ENCODE data around the gene FBXW5. TPM values are rescaled to one million over a fixed set of nuclear protein-coding genes. Genes with fewer than 3 reads are reported as not detected.
A peak's percentile ranks its signal among the peaks of the same experiment; 100 is the strongest.

Gene FBXW5
- polyA plus RNA-seq, 1 donor from 2014 or later: 138 TPM

- Histone ChIP-seq H3K9ac (ENCODE audit: low read length) (peak overlapping the region; percentile 93), H3K36me3 (ENCODE audit: insufficient read depth, low read length) (no peaks in the 10 kb centered on the region), H3K27me3 (ENCODE audit: insufficient read depth, low read depth, low read length) (no peaks in the 10 kb centered on the region), H4K20me1 (ENCODE audit: insufficient read depth) (no peaks in the 10 kb centered on the region), H3K79me2 (replicated peaks; ENCODE audit: insufficient read depth, low read length) (no peaks in the 10 kb centered on the region), H3K4me2 (ENCODE audit: low read length) (peak overlapping the region; percentile 35), H3K9me2 (ENCODE audit: insufficient read depth, low read length) (no peaks in the 10 kb centered on the region), H2AFZ (ENCODE audit: low read depth, low read length) (peak overlapping the region; percentile 85), H3F3A (ENCODE audit: insufficient read depth, low read length, poor library complexity, severe bottlenecking) (no peaks in the 10 kb centered on the region), H3K27ac (ENCODE audit: low read length) (peak overlapping the region; percentile 91), H3K4me3 (ENCODE audit: low read length) (peak overlapping the region; percentile 82), H3K9me3 (ENCODE audit: low read length) (no peaks in the 10 kb centered on the region)
- TF ChIP-seq SMC3 (conservative IDR thresholded peaks at IDR 0.05; ENCODE audit: poor library complexity) (no peak), TAF1 (IDR thresholded peaks at IDR 0.05; ENCODE audit: low read depth) (no peak), POLR2AphosphoS5 (IDR thresholded peaks at IDR 0.05) (no peak), RAD21 (conservative IDR thresholded peaks at IDR 0.05) (no peak), EZH2 (IDR thresholded peaks at IDR 0.05; ENCODE audit: borderline replicate concordance, insufficient read depth, low read length, poor library complexity, severe bottlenecking) (no peak), MXI1 (conservative IDR thresholded peaks at IDR 0.05; ENCODE audit: poor library complexity, severe bottlenecking) (no peak), EP300 (conservative IDR thresholded peaks at IDR 0.05; ENCODE audit: poor library complexity, severe bottlenecking) (no peak)
- TF ChIP-seq, protein P1, sequence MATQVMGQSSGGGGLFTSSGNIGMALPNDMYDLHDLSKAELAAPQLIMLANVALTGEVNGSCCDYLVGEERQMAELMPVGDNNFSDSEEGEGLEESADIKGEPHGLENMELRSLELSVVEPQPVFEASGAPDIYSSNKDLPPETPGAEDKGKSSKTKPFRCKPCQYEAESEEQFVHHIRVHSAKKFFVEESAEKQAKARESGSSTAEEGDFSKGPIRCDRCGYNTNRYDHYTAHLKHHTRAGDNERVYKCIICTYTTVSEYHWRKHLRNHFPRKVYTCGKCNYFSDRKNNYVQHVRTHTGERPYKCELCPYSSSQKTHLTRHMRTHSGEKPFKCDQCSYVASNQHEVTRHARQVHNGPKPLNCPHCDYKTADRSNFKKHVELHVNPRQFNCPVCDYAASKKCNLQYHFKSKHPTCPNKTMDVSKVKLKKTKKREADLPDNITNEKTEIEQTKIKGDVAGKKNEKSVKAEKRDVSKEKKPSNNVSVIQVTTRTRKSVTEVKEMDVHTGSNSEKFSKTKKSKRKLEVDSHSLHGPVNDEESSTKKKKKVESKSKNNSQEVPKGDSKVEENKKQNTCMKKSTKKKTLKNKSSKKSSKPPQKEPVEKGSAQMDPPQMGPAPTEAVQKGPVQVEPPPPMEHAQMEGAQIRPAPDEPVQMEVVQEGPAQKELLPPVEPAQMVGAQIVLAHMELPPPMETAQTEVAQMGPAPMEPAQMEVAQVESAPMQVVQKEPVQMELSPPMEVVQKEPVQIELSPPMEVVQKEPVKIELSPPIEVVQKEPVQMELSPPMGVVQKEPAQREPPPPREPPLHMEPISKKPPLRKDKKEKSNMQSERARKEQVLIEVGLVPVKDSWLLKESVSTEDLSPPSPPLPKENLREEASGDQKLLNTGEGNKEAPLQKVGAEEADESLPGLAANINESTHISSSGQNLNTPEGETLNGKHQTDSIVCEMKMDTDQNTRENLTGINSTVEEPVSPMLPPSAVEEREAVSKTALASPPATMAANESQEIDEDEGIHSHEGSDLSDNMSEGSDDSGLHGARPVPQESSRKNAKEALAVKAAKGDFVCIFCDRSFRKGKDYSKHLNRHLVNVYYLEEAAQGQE (IDR thresholded peaks at IDR 0.05; ENCODE audit: borderline replicate concordance): no peak
- TF ChIP-seq, protein P2, sequence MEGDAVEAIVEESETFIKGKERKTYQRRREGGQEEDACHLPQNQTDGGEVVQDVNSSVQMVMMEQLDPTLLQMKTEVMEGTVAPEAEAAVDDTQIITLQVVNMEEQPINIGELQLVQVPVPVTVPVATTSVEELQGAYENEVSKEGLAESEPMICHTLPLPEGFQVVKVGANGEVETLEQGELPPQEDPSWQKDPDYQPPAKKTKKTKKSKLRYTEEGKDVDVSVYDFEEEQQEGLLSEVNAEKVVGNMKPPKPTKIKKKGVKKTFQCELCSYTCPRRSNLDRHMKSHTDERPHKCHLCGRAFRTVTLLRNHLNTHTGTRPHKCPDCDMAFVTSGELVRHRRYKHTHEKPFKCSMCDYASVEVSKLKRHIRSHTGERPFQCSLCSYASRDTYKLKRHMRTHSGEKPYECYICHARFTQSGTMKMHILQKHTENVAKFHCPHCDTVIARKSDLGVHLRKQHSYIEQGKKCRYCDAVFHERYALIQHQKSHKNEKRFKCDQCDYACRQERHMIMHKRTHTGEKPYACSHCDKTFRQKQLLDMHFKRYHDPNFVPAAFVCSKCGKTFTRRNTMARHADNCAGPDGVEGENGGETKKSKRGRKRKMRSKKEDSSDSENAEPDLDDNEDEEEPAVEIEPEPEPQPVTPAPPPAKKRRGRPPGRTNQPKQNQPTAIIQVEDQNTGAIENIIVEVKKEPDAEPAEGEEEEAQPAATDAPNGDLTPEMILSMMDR (IDR thresholded peaks at IDR 0.05; ENCODE audit: poor library complexity, severe bottlenecking): no peak
Measured at GRCh38 chr9:136949239-136949816, 4.8 kb upstream of the FBXW5 start.

DNA sequence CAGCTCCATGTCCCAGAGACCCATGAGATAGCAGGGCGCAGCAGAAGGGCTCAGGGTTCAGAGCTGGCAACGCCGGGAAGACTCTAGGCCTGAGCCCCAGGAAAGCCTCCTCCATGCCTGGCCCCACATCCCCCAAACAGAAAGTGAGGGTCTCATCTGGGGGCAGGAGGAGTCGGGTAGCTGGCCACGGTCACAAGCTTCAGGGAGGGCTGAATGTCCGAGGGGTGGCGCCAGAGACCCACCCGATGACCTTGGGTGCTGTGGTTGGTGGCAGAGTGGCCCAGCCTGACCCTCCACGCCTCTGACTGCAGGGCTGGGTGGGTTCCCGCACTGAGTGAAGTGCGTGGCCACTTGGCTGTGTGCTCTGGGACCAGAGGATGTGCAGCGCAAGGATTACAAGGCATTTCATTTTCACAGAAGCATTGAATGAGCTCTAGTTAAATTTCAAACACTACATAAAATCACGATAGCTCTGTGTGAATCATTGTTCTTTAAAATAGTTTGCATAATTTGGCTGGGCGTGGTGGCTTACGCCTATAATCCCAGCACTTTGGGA is 3.5 kb upstream of the FBXW5 start:
- no peaks in the 10 kb centered on the region for H4K20me1 ChIP-seq (ENCODE audit: insufficient read depth)
- no peaks in the 10 kb centered on the region for H3K9me2 ChIP-seq (ENCODE audit: insufficient read depth, low read length)
- no peak overlapping the region for H3K4me2 ChIP-seq (ENCODE audit: low read length)
- no peaks in the 10 kb centered on the region for H3F3A ChIP-seq (ENCODE audit: insufficient read depth, low read length, poor library complexity, severe bottlenecking)
- H3K27ac ChIP-seq (ENCODE audit: low read length): no peak overlapping the region
- H3K9ac ChIP-seq (ENCODE audit: low read length): no peak overlapping the region
- H3K9me3 ChIP-seq (ENCODE audit: low read length): no peaks in the 10 kb centered on the region
- no peaks in the 10 kb centered on the region for H3K36me3 ChIP-seq (ENCODE audit: insufficient read depth, low read length)
- TF ChIP-seq TAF1 (IDR thresholded peaks at IDR 0.05; ENCODE audit: low read depth): no peak
- TF ChIP-seq, protein P1 (IDR thresholded peaks at IDR 0.05; ENCODE audit: borderline replicate concordance): no peak
- TF ChIP-seq EZH2 (IDR thresholded peaks at IDR 0.05; ENCODE audit: borderline replicate concordance, insufficient read depth, low read length, poor library complexity, severe bottlenecking): no peak
- peak; percentile 34 for TF ChIP-seq RAD21 (conservative IDR thresholded peaks at IDR 0.05)
- no peak for TF ChIP-seq EP300 (conservative IDR thresholded peaks at IDR 0.05; ENCODE audit: poor library complexity, severe bottlenecking)
- no peak for TF ChIP-seq MXI1 (conservative IDR thresholded peaks at IDR 0.05; ENCODE audit: poor library complexity, severe bottlenecking)
- TF ChIP-seq POLR2AphosphoS5 (IDR thresholded peaks at IDR 0.05): no peak
- TF ChIP-seq, protein P2 (IDR thresholded peaks at IDR 0.05; ENCODE audit: poor library complexity, severe bottlenecking): peak; percentile 41
- TF ChIP-seq SMC3 (conservative IDR thresholded peaks at IDR 0.05; ENCODE audit: poor library complexity): no peak
- H3K79me2 ChIP-seq (replicated peaks; ENCODE audit: insufficient read depth, low read length): peaks cover 8% of the 10 kb centered on the region
- H3K27me3 ChIP-seq (ENCODE audit: insufficient read depth, low read depth, low read length): no peaks in the 10 kb centered on the region
- H2AFZ ChIP-seq (ENCODE audit: low read depth, low read length): no peak overlapping the region
- no peak overlapping the region for H3K4me3 ChIP-seq (ENCODE audit: low read length)
